Right lobe of liver (tissue), 4 donors: ENCODE measurements around the gene ZNF385B.

Experiments
- CTCF ChIP-seq, 4 donors: fragments of 200-600 bp in 3 of 4; fragments of 450-650 bp in 1 of 4; IDR thresholded peaks; one replicate each; pipeline versions ENCODE4 v1.5.1 to v1.8.0; 2016 to 2022; ENCODE audit warnings: antibody characterized with exemption in 4 of 4, mild to moderate bottlenecking in 2 of 4
- POLR2A ChIP-seq: fragments of 450-650 bp; IDR thresholded peaks from one replicate; pipeline ENCODE4 v1.6.1; 2017; ENCODE audit warnings: antibody characterized with exemption, mild to moderate bottlenecking
- donor health status: DM: no; HTN: no; CAD: no.
- donor health status: DM: no; HTN: no; CAD: no.
- donor health status: DM: no; HTN: yes; CAD: no.

- no peak for TF ChIP-seq POLR2A
- TF ChIP-seq CTCF (IDR thresholded peaks at IDR 0.05): no peak
These were observed 96.7 kb downstream of the ZNF385B start for GRCh38 chr2:179764710-179765109.
